OCI-LY7 (cell line): ENCODE measurements around the gene CHST6.
"Not testable (repeated sequence)": the region's sequence is repeated elsewhere in the genome, so short reads cannot be mapped to it uniquely, and the experiment has no call there.

Experiments
- CTCF ChIP-seq: fragments of 200-600 bp; sonication (generic); conservative IDR thresholded peaks from 2 replicates; pipeline ENCODE4 v1.5.1; 2014; ENCODE audit warnings: mild to moderate bottlenecking, antibody characterized with exemption, low read length, moderate library complexity, mixed read lengths
- EZH2phosphoT487 ChIP-seq: fragments of 200-600 bp; sonication (generic); IDR thresholded peaks from 2 replicates; pipeline ENCODE4 v1.6.1; 2018; ENCODE audit warnings: low read depth, borderline replicate concordance, mild to moderate bottlenecking, mixed run types, antibody characterized with exemption, low read length, moderate library complexity, mixed read lengths

- not testable (repeated sequence) for TF ChIP-seq CTCF, EZH2phosphoT487
These were observed 38.8 kb downstream of the CHST6 start for GRCh38 chr16:75456486-75456885.
